Breast epithelium (tissue), 4 donors: Measurements from ENCODE around the gene ZMAT5. TPM values are rescaled to one million over a fixed set of nuclear protein-coding genes. Genes with fewer than 3 reads are reported as not detected.
"Not testable (repeated sequence)": the region's sequence is repeated elsewhere in the genome, so short reads cannot be mapped to it uniquely, and the experiment has no call there.

Source experiments
- DNase-seq, 2 donors: peaks; one replicate each; pipeline ENCODE4 v3.0.0-alpha.2; 2019; ENCODE audit warnings: low spot score in 2 of 2
- H3K27ac ChIP-seq, 2 donors: fragments of 200-600 bp; sonication (generic) in 1 of 2; one replicate each; pipeline ENCODE4 v1.5.1; 2016 to 2019; ENCODE audit warnings: mild to moderate bottlenecking in 1 of 2
- H3K27me3 ChIP-seq, 2 donors: fragments of 200-600 bp; sonication (generic) in 1 of 2; one replicate each; pipeline versions ENCODE4 v1.5.1 to v1.6.0; 2017 to 2019; ENCODE audit warnings: control low read depth in 1 of 2, mild to moderate bottlenecking in 1 of 2
- H3K36me3 ChIP-seq: fragments of 200-600 bp; one replicate; pipeline ENCODE4 v1.5.1; 2019
- H3K4me1 ChIP-seq, 2 donors: fragments of 200-600 bp; sonication (generic); one replicate each; pipeline ENCODE4 v1.5.1; 2016 to 2019; ENCODE audit warnings: control low read depth in 1 of 2
- H3K4me3 ChIP-seq, 3 donors: fragments of 200-600 bp; sonication (generic); 1 replicate in 2 of 3; 2 replicates in 1 of 3; pipeline ENCODE4 v1.5.1; 2016 to 2019; ENCODE audit warnings: mild to moderate bottlenecking in 3 of 3, moderate library complexity in 2 of 3
- H3K9me3 ChIP-seq, 2 donors: fragments of 200-600 bp; sonication (generic) in 1 of 2; one replicate each; pipeline ENCODE4 v1.5.1; 2016 to 2019; ENCODE audit warnings: control low read depth in 1 of 2
- POLR2A ChIP-seq: fragments of 450-650 bp; IDR thresholded peaks from one replicate; pipeline ENCODE4 v1.6.1; 2016; ENCODE audit warnings: antibody characterized with exemption, mild to moderate bottlenecking, moderate library complexity
- POLR2AphosphoS5 ChIP-seq, 3 donors: sonication (generic); formaldehyde crosslinking; IDR thresholded peaks; one replicate each; pipeline ENCODE4 v1.6.1; 2017; ENCODE audit warnings: antibody characterized with exemption in 3 of 3
- intact Hi-C: fragments of 100-400 bp; cut with DNase I; formaldehyde crosslinking; loops from one replicate; pipeline ENCODE4 v1.15.1; 2023; ENCODE audit warnings: low total_unique reads
- total RNA-seq, 3 donors: library from RNA; depleted of rRNA; stranded (reverse); fragments of >200 nt; gene quantifications; one replicate each; pipeline ENCODE4 v1.1.0, GENCODE V29; 2016
- TF ChIP-seq, protein P1 (sequence below), 3 donors: fragments of 450-650 bp; IDR thresholded peaks; one replicate each; pipeline ENCODE4 v1.5.1; 2016 to 2017; ENCODE audit warnings: antibody characterized with exemption in 3 of 3, mild to moderate bottlenecking in 3 of 3, moderate library complexity in 3 of 3

The ZMAT5 gene
- total RNA-seq, 3 donors from 2014 or later: 22.5 to 26.2 (median 23.0) TPM

DNA sequence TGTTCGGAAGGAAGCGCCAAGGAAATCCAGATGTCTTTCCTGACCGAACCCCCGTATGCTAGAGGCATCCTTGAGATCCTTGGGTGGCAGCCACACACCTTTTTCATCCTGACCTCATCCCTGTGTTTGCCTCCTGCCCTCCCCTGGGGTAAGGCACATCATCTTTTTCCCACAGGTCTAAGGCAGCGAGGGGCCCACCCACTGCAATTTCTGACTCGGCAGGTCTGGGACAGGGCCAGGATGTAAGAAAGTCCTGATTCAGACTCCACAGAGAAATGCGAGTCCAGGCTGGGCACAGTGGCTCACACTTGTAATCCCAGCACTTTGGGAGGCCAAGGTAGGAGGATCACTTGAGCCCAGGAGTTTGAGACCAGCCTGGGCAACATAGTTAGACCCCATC, 10.5 kb downstream of the ZMAT5 start:
- no peak for TF ChIP-seq POLR2A
- TF ChIP-seq, protein P1, sequence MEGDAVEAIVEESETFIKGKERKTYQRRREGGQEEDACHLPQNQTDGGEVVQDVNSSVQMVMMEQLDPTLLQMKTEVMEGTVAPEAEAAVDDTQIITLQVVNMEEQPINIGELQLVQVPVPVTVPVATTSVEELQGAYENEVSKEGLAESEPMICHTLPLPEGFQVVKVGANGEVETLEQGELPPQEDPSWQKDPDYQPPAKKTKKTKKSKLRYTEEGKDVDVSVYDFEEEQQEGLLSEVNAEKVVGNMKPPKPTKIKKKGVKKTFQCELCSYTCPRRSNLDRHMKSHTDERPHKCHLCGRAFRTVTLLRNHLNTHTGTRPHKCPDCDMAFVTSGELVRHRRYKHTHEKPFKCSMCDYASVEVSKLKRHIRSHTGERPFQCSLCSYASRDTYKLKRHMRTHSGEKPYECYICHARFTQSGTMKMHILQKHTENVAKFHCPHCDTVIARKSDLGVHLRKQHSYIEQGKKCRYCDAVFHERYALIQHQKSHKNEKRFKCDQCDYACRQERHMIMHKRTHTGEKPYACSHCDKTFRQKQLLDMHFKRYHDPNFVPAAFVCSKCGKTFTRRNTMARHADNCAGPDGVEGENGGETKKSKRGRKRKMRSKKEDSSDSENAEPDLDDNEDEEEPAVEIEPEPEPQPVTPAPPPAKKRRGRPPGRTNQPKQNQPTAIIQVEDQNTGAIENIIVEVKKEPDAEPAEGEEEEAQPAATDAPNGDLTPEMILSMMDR (IDR thresholded peaks at IDR 0.05): no peak
- no peak for TF ChIP-seq POLR2AphosphoS5 (IDR thresholded peaks at IDR 0.05)
- H3K4me1 ChIP-seq: no peaks in the 10 kb centered on the region
- no peak for DNase-seq
- no peaks in the 10 kb centered on the region for H3K27me3 ChIP-seq
- no peak overlapping the region for H3K4me3 ChIP-seq
- intact Hi-C loops: no loop called here
- no peak overlapping the region for H3K27ac ChIP-seq
- no peaks in the 10 kb centered on the region for H3K9me3 ChIP-seq
- no peaks in the 10 kb centered on the region for H3K36me3 ChIP-seq

DNA sequence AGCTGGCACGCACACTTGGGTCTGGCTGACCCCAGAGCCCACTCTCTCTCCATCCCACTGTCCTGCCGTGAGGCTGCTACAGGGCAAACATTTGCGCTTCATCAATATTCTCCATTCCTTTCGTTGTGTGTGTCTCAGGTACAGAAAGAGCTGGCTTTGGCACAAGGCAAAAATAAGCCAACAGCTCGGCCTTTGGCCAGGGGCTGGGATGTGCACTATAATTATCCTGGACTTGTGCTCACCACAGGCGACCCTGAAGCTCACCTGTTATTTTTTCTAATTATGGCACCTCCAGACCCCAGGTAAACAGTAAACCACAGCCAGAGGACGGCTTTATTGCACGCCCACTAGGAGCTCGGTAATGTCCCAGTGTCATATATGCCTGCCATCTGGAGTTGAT, 10.9 kb downstream of the ZMAT5 start:
- DNase-seq: no peak

DNA sequence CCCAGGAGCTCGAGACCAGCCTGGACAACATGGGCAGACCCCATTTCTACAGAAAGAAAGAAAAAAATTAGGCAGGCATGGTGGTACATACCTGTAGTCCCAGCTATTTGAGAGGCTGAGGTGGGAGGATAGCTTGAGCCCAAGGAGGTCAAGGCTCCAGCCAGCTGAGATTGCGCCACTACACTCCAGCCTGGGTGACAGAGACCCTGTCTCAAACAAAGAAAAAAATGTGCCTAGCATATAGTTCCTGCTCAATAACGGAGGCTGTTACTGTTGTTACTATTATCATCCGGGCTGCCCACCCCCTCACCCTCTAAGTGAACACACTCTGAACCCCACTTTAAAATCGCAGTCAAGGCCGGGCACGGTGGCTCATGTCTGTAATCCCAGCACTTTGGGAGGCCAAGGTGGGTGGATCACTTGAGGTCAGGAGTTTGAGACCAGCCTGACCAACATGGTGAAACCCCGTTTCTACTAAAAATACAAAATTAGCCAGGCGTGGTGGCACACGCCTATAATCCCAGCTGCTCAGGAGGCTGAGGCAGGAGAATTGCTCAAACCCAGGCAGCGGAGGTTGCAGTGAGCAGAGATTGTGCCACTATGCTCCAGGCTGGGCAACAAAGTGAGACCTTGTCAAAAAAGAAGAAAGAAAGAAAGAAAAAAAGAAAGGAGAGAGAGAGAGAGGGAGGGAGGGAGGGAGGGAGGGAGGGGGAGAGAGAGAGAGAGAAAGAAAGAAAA, 12.0 kb downstream of the ZMAT5 start:
- H3K36me3 ChIP-seq, H3K27me3 ChIP-seq, H3K4me3 ChIP-seq, H3K27ac ChIP-seq, DNase-seq, intact Hi-C loops, H3K9me3 ChIP-seq, H3K4me1 ChIP-seq: not testable (repeated sequence)

More for the DNA sequence above, 10.9 kb downstream of the ZMAT5 start:
- Histone ChIP-seq H3K27ac (no peak overlapping the region), H3K9me3 (no peaks in the 10 kb centered on the region), H3K4me1 (no peaks in the 10 kb centered on the region), H3K4me3 (no peak overlapping the region), H3K27me3 (no peaks in the 10 kb centered on the region), H3K36me3 (no peaks in the 10 kb centered on the region)
- intact Hi-C loops: no loop called here
- TF ChIP-seq, protein P1 (IDR thresholded peaks at IDR 0.05): no peak
- TF ChIP-seq POLR2AphosphoS5 (IDR thresholded peaks at IDR 0.05): no peak
- TF ChIP-seq POLR2A: no peak

DNA sequence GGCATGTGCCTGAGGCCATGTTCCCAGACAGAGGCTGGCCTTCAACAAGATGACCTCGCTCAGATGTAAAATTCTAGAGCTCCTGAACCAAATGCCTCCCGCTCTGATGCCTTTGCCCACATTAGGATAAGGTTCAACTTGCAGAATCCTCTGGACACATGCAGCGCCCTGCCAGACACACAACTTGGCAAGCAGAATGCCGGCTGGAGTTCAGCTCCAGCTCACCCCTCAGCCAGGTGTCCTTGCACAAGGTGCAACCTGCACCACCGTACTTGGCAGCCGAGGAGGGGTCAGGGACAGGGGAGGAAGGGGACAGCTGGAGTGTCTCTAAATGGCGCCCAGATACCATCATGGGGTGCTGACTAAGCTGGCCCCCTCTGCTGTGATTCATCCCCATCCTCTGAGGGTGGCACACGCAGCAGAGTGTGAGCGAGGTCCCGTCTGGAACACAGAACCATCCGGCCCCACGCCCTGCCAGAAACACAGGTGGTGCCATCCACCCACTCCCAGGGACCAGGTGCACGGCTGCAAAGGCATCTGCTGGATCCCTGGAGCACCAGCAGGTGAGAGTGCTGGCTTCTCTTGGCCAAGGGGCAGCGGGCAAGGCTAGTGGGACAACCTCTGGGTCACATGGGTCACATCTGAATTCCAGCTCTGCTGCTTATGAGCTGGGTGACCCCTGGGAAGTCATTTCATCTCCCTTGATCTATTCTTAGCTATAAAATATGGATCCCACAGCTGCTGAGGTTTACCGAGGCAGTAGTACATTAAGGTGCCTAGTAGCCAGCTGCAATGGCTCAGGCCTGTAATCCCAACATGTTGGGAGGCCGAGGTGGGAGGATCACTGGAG, 12.8 kb downstream of the ZMAT5 start:
- Histone ChIP-seq H3K4me3 (no peak overlapping the region), H3K27ac (no peak overlapping the region), H3K9me3 (no peaks in the 10 kb centered on the region), H3K27me3 (no peaks in the 10 kb centered on the region), H3K4me1 (no peaks in the 10 kb centered on the region), H3K36me3 (no peaks in the 10 kb centered on the region)
- no peak for DNase-seq
- TF ChIP-seq POLR2A (no peak), POLR2AphosphoS5 (IDR thresholded peaks at IDR 0.05) (no peak)
- TF ChIP-seq, protein P1 (IDR thresholded peaks at IDR 0.05): no peak
- intact Hi-C loops: no loop called here

DNA sequence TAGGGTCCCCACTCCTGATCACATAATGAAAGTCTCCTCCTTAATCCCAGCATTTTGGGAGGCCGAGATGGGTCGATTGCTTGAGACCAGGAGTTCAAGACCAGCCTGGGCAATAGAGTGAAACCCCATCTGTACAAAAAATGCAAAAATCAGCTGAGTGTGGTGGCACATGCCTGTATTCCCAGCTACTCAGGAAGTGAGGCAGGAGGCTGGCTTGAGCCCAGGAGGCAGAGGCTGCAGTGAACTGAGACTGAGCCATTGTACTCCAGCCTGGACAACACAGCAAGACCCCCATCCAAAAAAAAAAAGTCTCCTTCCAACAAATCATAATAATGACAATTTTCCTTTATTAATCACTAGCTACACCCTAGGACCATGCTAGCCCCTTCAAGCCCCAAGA, 15.1 kb downstream of the ZMAT5 start:
- TF ChIP-seq, protein P1 (IDR thresholded peaks at IDR 0.05): no peak
- TF ChIP-seq POLR2A (no peak), POLR2AphosphoS5 (IDR thresholded peaks at IDR 0.05) (no peak)
- Histone ChIP-seq H3K4me3 (no peak overlapping the region), H3K4me1 (no peaks in the 10 kb centered on the region), H3K27ac (no peak overlapping the region), H3K36me3 (no peaks in the 10 kb centered on the region), H3K9me3 (no peaks in the 10 kb centered on the region), H3K27me3 (no peaks in the 10 kb centered on the region)
- intact Hi-C loops: no loop called here
- DNase-seq: no peak
